ENCODE results near the gene LGALS7B. TPM values are rescaled to one million over a fixed set of nuclear protein-coding genes. Genes with fewer than 3 reads are reported as not detected.
"Not testable (repeated sequence)": the region's sequence is repeated elsewhere in the genome, so short reads cannot be mapped to it uniquely, and the experiment has no call there.

Gene LGALS7B
- total RNA-seq, 6 experiments from 2014 or later: not detected

- Mint-ChIP-seq H3K27me3 (ENCODE audit: insufficient read depth) (peaks cover 7% of the 10 kb centered on the region), H3K9me3 (no peaks in the 10 kb centered on the region), H3K4me3 (no peak overlapping the region), H3K4me1 (ENCODE audit: low read depth) (no peaks in the 10 kb centered on the region), H3K36me3 (ENCODE audit: low read depth) (no peaks in the 10 kb centered on the region), H3K27ac (no peak overlapping the region)
- no peak for DNase-seq
- TF ChIP-seq CTCF (IDR thresholded peaks at IDR 0.05): no peak
Observed at GRCh38 chr19:38784224-38784623, 4.8 kb upstream of the LGALS7B start.

DNA sequence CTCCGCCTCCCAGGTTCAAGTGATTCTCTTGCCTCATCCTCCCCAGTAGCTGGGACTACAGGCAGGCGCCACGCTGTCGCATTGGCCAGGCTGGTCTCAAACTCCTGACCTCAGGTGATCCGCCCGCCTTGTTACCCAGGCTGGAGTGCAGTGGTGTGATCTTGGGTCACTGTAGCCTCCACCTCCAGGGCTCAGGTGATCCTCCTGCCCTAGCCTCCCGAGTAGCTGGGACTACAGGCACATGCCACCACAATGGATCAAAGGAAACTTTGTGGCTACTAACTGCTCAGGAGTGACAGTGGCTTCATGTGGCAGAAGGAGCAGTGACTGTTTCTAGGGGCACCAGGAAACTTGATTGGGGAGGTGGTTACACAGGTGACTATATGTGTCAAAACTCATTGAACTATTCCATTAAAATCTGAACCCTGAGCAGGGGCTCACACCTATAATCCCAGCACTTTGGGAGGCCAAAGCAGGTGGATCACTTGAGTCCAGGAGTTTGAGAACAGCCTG is 3.8 kb upstream of the LGALS7B start:
- TF ChIP-seq CTCF (IDR thresholded peaks at IDR 0.05): no peak
- Mint-ChIP-seq H3K9me3 (no peaks in the 10 kb centered on the region), H3K27ac (no peak overlapping the region), H3K27me3 (ENCODE audit: insufficient read depth) (peaks cover 7% of the 10 kb centered on the region), H3K36me3 (ENCODE audit: low read depth) (no peaks in the 10 kb centered on the region), H3K4me1 (ENCODE audit: low read depth) (no peaks in the 10 kb centered on the region), H3K4me3 (no peak overlapping the region)
- no peak for DNase-seq

GRCh38 chr19:38786061-38786460 is 2.9 kb upstream of the LGALS7B start:
- H3K27me3 Mint-ChIP-seq (ENCODE audit: insufficient read depth); H3K4me1 Mint-ChIP-seq (ENCODE audit: low read depth); H3K4me3 Mint-ChIP-seq; DNase-seq; H3K27ac Mint-ChIP-seq; H3K36me3 Mint-ChIP-seq (ENCODE audit: low read depth); H3K9me3 Mint-ChIP-seq: not testable (repeated sequence)

DNA sequence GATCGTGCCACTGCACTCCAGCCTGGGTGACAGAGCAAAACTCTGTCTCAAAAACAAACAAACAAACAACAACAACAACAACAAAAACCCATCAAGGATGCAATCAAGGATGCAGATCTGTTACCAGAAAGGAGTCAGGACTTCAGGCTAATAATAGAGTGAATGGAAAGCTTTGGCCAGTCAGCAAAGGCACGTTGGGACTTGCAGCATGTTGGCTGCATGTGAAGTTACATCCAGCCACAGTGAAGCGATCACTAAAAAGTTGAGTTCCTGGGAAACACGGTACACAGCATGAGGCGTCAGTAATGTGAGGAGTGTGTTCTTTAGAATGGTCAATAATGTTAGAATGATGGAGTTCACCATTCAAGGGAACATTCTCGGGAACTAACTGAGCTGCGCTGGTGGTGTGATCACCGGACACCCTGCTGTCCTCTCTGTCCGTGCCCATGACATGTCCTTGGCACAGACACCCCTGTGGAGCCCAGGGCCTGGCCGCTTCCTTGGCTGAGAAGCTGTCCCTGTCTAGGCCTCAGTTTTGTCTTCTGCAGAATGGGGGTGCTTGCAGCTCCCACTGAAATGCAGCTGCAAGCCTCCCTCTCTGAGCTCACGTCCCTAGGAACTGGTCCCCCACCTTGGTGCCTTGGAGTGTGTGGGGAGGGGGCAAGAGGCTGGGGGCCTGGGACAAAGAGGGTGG is 2.3 kb upstream of the LGALS7B start:
- Mint-ChIP-seq H3K9me3 (no peaks in the 10 kb centered on the region), H3K4me1 (ENCODE audit: low read depth) (no peaks in the 10 kb centered on the region), H3K4me3 (no peak overlapping the region), H3K27me3 (ENCODE audit: insufficient read depth) (peaks cover 7% of the 10 kb centered on the region), H3K27ac (no peak overlapping the region), H3K36me3 (ENCODE audit: low read depth) (no peaks in the 10 kb centered on the region)
- TF ChIP-seq CTCF (IDR thresholded peaks at IDR 0.05): no peak
- no peak for DNase-seq

- not testable (repeated sequence) for DNase-seq; H3K4me1 Mint-ChIP-seq (ENCODE audit: low read depth); H3K27me3 Mint-ChIP-seq (ENCODE audit: insufficient read depth); H3K36me3 Mint-ChIP-seq (ENCODE audit: low read depth); H3K4me3 Mint-ChIP-seq; H3K9me3 Mint-ChIP-seq; H3K27ac Mint-ChIP-seq
Observed at GRCh38 chr19:38790507-38791403, 1.8 kb downstream of the LGALS7B start.

- H3K27ac Mint-ChIP-seq; H3K9me3 Mint-ChIP-seq; H3K27me3 Mint-ChIP-seq (ENCODE audit: insufficient read depth); H3K4me1 Mint-ChIP-seq (ENCODE audit: low read depth); H3K36me3 Mint-ChIP-seq (ENCODE audit: low read depth); DNase-seq; H3K4me3 Mint-ChIP-seq: not testable (repeated sequence)
Observed at GRCh38 chr19:38791451-38792064, 2.6 kb downstream of the LGALS7B start.
